OCI-LY7 (cell line): ENCODE measurements around the gene RHOBTB3. TPM values are rescaled to one million over a fixed set of nuclear protein-coding genes. Genes with fewer than 3 reads are reported as not detected.

Experiments used
- BruUV-seq: library from RNA; stranded (reverse); fragments of 400-500 nt; replicated peaks from 2 replicates; lab custom pipeline; 2021; lab: Mats Ljungman, UMichigan
- CTCF ChIA-PET: fragments of 300-600 bp; sonication (Branson Sonifier 250); formaldehyde crosslinking; loops from one replicate; lab custom pipeline; 2022; ENCODE audit warnings: antibody characterized with exemption; ENCODE audit not compliant: unreplicated experiment; lab: Charles Lee
- POLR2A ChIA-PET: fragments of 300-600 bp; sonication (Branson Sonifier 250); formaldehyde crosslinking; loops from one replicate; lab custom pipeline; 2022; ENCODE audit warnings: antibody characterized with exemption; lab: Charles Lee
- DNase-seq: peaks from one replicate; pipeline ENCODE4 v3.0.0-alpha.2; 2015; ENCODE audit warnings: low spot score
- H2AFZ ChIP-seq: fragments of 200-600 bp; sonication (generic), shearing (Covaris generic); 2 replicates; pipeline ENCODE4 v1.6.1; 2014; ENCODE audit warnings: mild to moderate bottlenecking, antibody characterized with exemption, low read length, moderate library complexity
- H3K27ac ChIP-seq: fragments of 200-600 bp; sonication (generic); 2 replicates; pipeline ENCODE4 v1.5.1; 2014; ENCODE audit warnings: mixed run types, low read depth, mild to moderate bottlenecking, moderate library complexity, low read length, inconsistent platforms; ENCODE audit not compliant: poor library complexity, severe bottlenecking
- H3K36me3 ChIP-seq: fragments of 200-600 bp; sonication (generic); 2 replicates; pipeline ENCODE4 v1.6.1; 2014; ENCODE audit warnings: mild to moderate bottlenecking, antibody characterized with exemption, low read length, moderate library complexity, mixed read lengths; ENCODE audit not compliant: insufficient read depth
- H3K4me1 ChIP-seq: fragments of 200-600 bp; sonication (generic); 2 replicates; pipeline ENCODE4 v1.5.1; 2014; ENCODE audit warnings: mild to moderate bottlenecking, low read length; ENCODE audit not compliant: insufficient read depth, poor library complexity, severe bottlenecking
- H3K4me2 ChIP-seq: fragments of 200-600 bp; sonication (generic); 2 replicates; pipeline ENCODE4 v1.6.1; 2014; ENCODE audit warnings: mild to moderate bottlenecking, low read length
- H3K4me3 ChIP-seq: fragments of 200-600 bp; sonication (generic); 2 replicates; pipeline ENCODE4 v1.5.1; 2014; ENCODE audit warnings: mild to moderate bottlenecking, low read depth, low read length; ENCODE audit not compliant: poor library complexity, severe bottlenecking
- H3K79me2 ChIP-seq: fragments of 200-600 bp; sonication (generic); 2 replicates; pipeline ENCODE4 v1.6.1; 2016; ENCODE audit warnings: low read depth, mild to moderate bottlenecking, low read length, moderate library complexity, mixed read lengths; ENCODE audit not compliant: insufficient read depth
- H3K9me2 ChIP-seq: fragments of 200-600 bp; sonication (generic); 2 replicates; pipeline ENCODE4 v1.6.1; 2016; ENCODE audit warnings: mild to moderate bottlenecking, low read length, mixed read lengths; ENCODE audit not compliant: insufficient read depth
- H3K9me3 ChIP-seq: fragments of 200-600 bp; sonication (generic); 2 replicates; pipeline ENCODE4 v1.6.1; 2014; ENCODE audit warnings: mild to moderate bottlenecking, mixed run types, low read length, mixed read lengths
- H4K20me1 ChIP-seq: fragments of 200-600 bp; sonication (generic); 2 replicates; pipeline ENCODE4 v1.6.1; 2014; ENCODE audit warnings: mild to moderate bottlenecking, antibody characterized with exemption, low read length, moderate library complexity, mixed read lengths; ENCODE audit not compliant: insufficient read depth
- CTCF ChIP-seq: fragments of 200-600 bp; sonication (generic); conservative IDR thresholded peaks from 2 replicates; pipeline ENCODE4 v1.5.1; 2014; ENCODE audit warnings: mild to moderate bottlenecking, antibody characterized with exemption, low read length, moderate library complexity, mixed read lengths
- EZH2phosphoT487 ChIP-seq: fragments of 200-600 bp; sonication (generic); IDR thresholded peaks from 2 replicates; pipeline ENCODE4 v1.6.1; 2018; ENCODE audit warnings: low read depth, borderline replicate concordance, mild to moderate bottlenecking, mixed run types, antibody characterized with exemption, low read length, moderate library complexity, mixed read lengths
- intact Hi-C: fragments of 100-400 bp; cut with micrococcal nuclease; formaldehyde crosslinking; loops from one replicate; pipeline ENCODE4 v1.10.0; 2022; ENCODE audit not compliant: unreplicated experiment
- total RNA-seq, 2 experiments: library from RNA; depleted of rRNA in 1 of 2; stranded (reverse); fragments of >200 nt in 1 of 2; shearing (Covaris generic) in 1 of 2; gene quantifications; 2 replicates each; pipeline ENCODE4 v1.2.3, GENCODE V29; 2014 to 2022

Gene RHOBTB3
- total RNA-seq, 2 experiments from 2014 or later = 0.51 to 4.0 TPM

- ChIA-PET CTCF (no interaction called here), POLR2A (interaction anchor here (0.6 to 1.9 kb wide), 6 partner anchors 14 to 45 kb away, joined by 3 to 8 read pairs (median 4); partner anchors contain the start of gene GLRX)
- TF ChIP-seq CTCF = no peak
- no peak for TF ChIP-seq EZH2phosphoT487
- Histone ChIP-seq H3K4me1 (peaks cover 25% of the 10 kb centered on the region), H3K9me2 (no peaks in the 10 kb centered on the region), H3K79me2 (no peaks in the 10 kb centered on the region; the same call in 1 of the 2 replicates), H3K27ac (no peak overlapping the region), H4K20me1 (no peaks in the 10 kb centered on the region), H3K4me3 (no peak overlapping the region), H3K36me3 (no peaks in the 10 kb centered on the region), H3K9me3 (no peaks in the 10 kb centered on the region), H3K4me2 (no peak overlapping the region), H2AFZ (no peak overlapping the region)
- intact Hi-C loops = no loop called here
- no peak for DNase-seq
- no TSS peak for BruUV-seq
These were observed 73.8 kb downstream of the RHOBTB3 start for GRCh38 chr5:95804736-95805539.

GRCh38 chr5:95806687-95807086 is 75.6 kb downstream of the RHOBTB3 start:
- TF ChIP-seq CTCF = no peak
- no peak for TF ChIP-seq EZH2phosphoT487
- BruUV-seq = no TSS peak
- H3K79me2 ChIP-seq = no peaks in the 10 kb centered on the region; the same call in 1 of the 2 replicates
- H3K4me1 ChIP-seq = peaks cover 34% of the 10 kb centered on the region
- H4K20me1 ChIP-seq = no peaks in the 10 kb centered on the region
- CTCF ChIA-PET = no interaction called here
- intact Hi-C loops = no loop called here
- no peak for DNase-seq
- no peak overlapping the region for H3K4me2 ChIP-seq
- H3K9me2 ChIP-seq = no peaks in the 10 kb centered on the region
- H3K36me3 ChIP-seq = 0 out of 2 replicates have a peak, but pooled peaks cover under 1% of the 10 kb centered on the region
- H2AFZ ChIP-seq = no peak overlapping the region
- no peak overlapping the region for H3K4me3 ChIP-seq
- H3K27ac ChIP-seq = no peak overlapping the region
- POLR2A ChIA-PET = interaction anchor here (0.8 to 5.0 kb wide), 6 partner anchors 14 to 27 kb away, joined by 4 to 150 read pairs (median 13); partner anchors contain the start of gene GLRX
- no peaks in the 10 kb centered on the region for H3K9me3 ChIP-seq
